Endodermal cell (in vitro differentiated cells): Measurements from ENCODE around the gene AUTS2. TPM values are rescaled to one million over a fixed set of nuclear protein-coding genes. Genes with fewer than 3 reads are reported as not detected.

Source experiments
- DNase-seq: peaks from one replicate; pipeline ENCODE4 v3.0.0-alpha.2; 2017
- H3K27ac ChIP-seq: 2 replicates; pipeline ENCODE4 v1.5.1; 2013; ENCODE audit warnings: mild to moderate bottlenecking, low read depth, low read length, moderate library complexity
- H3K27me3 ChIP-seq: 2 replicates; pipeline ENCODE4 v1.6.1; 2013; ENCODE audit warnings: mild to moderate bottlenecking, low read length, moderate library complexity; ENCODE audit not compliant: insufficient read depth, control insufficient read depth, poor library complexity, severe bottlenecking
- H3K36me3 ChIP-seq: 2 replicates; pipeline ENCODE4 v1.7.0; 2013; ENCODE audit warnings: mild to moderate bottlenecking, low read length, moderate library complexity; ENCODE audit not compliant: control insufficient read depth, insufficient read depth
- H3K4me1 ChIP-seq: one replicate; pipeline ENCODE4 v1.7.0; 2013; ENCODE audit warnings: low read length; ENCODE audit not compliant: control insufficient read depth, insufficient read depth
- H3K4me3 ChIP-seq: 2 replicates; pipeline ENCODE4 v1.5.1; 2013; ENCODE audit warnings: mild to moderate bottlenecking, low read length, moderate library complexity
- H3K9ac ChIP-seq: 2 replicates; pipeline ENCODE4 v1.6.1; 2013; ENCODE audit warnings: mild to moderate bottlenecking, low read length, moderate library complexity; ENCODE audit not compliant: poor library complexity, severe bottlenecking; ENCODE audit errors: extremely low read depth
- H3K9me3 ChIP-seq: 2 replicates; pipeline ENCODE4 v1.6.1; 2013; ENCODE audit warnings: mild to moderate bottlenecking, low read length, moderate library complexity; ENCODE audit not compliant: control insufficient read depth
- H3K27ac Mint-ChIP-seq: 2 replicates; pipeline ENCODE4 v1.8.0; 2020; ENCODE audit warnings: mixed read lengths
- H3K27me3 Mint-ChIP-seq: 2 replicates; pipeline ENCODE4 v1.8.0; 2021; ENCODE audit warnings: mild to moderate bottlenecking, mixed read lengths; ENCODE audit not compliant: insufficient read depth
- H3K36me3 Mint-ChIP-seq: 2 replicates; pipeline ENCODE4 v1.8.0; 2020; ENCODE audit warnings: low read depth, mixed read lengths
- H3K4me1 Mint-ChIP-seq: 2 replicates; pipeline ENCODE4 v1.8.0; 2020; ENCODE audit warnings: mixed read lengths
- H3K4me3 Mint-ChIP-seq: 2 replicates; pipeline ENCODE4 v1.8.0; 2020; ENCODE audit warnings: mild to moderate bottlenecking, moderate library complexity, mixed read lengths
- H3K9me3 Mint-ChIP-seq: 2 replicates; pipeline ENCODE4 v1.8.0; 2020; ENCODE audit warnings: mild to moderate bottlenecking, mixed read lengths
- CTCF ChIP-seq: fragments of 200-600 bp; sonication (generic); conservative IDR thresholded peaks from 2 replicates; pipeline ENCODE4 v1.5.0; 2021; ENCODE audit warnings: antibody characterized with exemption, mild to moderate bottlenecking
- WGBS, 2 experiments: methylation state at CpG; one replicate each; pipeline versions ENCODE4 v1.1.5 to v1.1.7; 2013; ENCODE audit warnings: missing lambda C conversion rate in 2 of 2, mixed read lengths in 1 of 2; ENCODE audit not compliant: insufficient coverage in 1 of 2, insufficient read length in 1 of 2; 5-methylcytosine and 5-hydroxymethylcytosine counted together
- total RNA-seq, 2 donors: library from RNA; stranded (reverse); fragmentation: NEBNext Ultra II Directional in 1 of 2; extraction: Animal tissue kit (Norgen Biotek cat#: 25700) in 1 of 2; gene quantifications; 2 replicates in 1 of 2; 3 replicates in 1 of 2; pipeline ENCODE4 v1.2.1, GENCODE V29; 2021

AUTS2 gene
- total RNA-seq, 2 donors from 2014 or later = 76.8 to 106 TPM

- Histone ChIP-seq H3K4me1 (no peaks in the 10 kb centered on the region), H3K9me3 (no peaks in the 10 kb centered on the region), H3K9ac (no peak overlapping the region), H3K4me3 (no peak overlapping the region), H3K27ac (no peak overlapping the region), H3K27me3 (no peaks in the 10 kb centered on the region), H3K36me3 (no peaks in the 10 kb centered on the region)
- peaks cover 20% of the 10 kb centered on the region for H3K4me1 Mint-ChIP-seq
- H3K36me3 Mint-ChIP-seq = no peaks in the 10 kb centered on the region
- H3K4me3 Mint-ChIP-seq = no peak overlapping the region
- no peaks in the 10 kb centered on the region for H3K27me3 Mint-ChIP-seq
- TF ChIP-seq CTCF = peak; percentile 10
- DNase-seq = no peak
- H3K27ac Mint-ChIP-seq = peak overlapping the region; percentile 48
- H3K9me3 Mint-ChIP-seq = no peaks in the 10 kb centered on the region
- 86 to 87% methylated on average over 4 to 7 of the region's 7 CpGs for WGBS, 2 experiments
These were observed 567.3 kb downstream of the AUTS2 start for GRCh38 chr7:70165477-70166170.

- Mint-ChIP-seq H3K4me3 (no peak overlapping the region), H3K27ac (no peak overlapping the region), H3K27me3 (no peaks in the 10 kb centered on the region), H3K4me1 (peaks cover 9% of the 10 kb centered on the region), H3K9me3 (no peaks in the 10 kb centered on the region), H3K36me3 (no peaks in the 10 kb centered on the region)
- Histone ChIP-seq H3K4me3 (no peak overlapping the region), H3K27me3 (no peaks in the 10 kb centered on the region), H3K9me3 (peaks cover 16% of the 10 kb centered on the region), H3K9ac (no peak overlapping the region), H3K27ac (no peak overlapping the region), H3K4me1 (peaks cover 3% of the 10 kb centered on the region), H3K36me3 (peaks cover 6% of the 10 kb centered on the region)
- WGBS, 2 experiments = 96 to 100% methylated on average over 4 of the region's 4 CpGs
- no peak for TF ChIP-seq CTCF
- no peak for DNase-seq
These were observed 573.2 kb downstream of the AUTS2 start for GRCh38 chr7:70171369-70171920.

GRCh38 chr7:70177166-70177565 lies 578.9 kb downstream of the AUTS2 start:
- DNase-seq = no peak
- H3K4me1 Mint-ChIP-seq = peaks cover 13% of the 10 kb centered on the region
- Histone ChIP-seq H3K36me3 (peaks cover 6% of the 10 kb centered on the region), H3K27ac (no peak overlapping the region), H3K9ac (no peak overlapping the region), H3K9me3 (peaks cover 16% of the 10 kb centered on the region), H3K27me3 (no peaks in the 10 kb centered on the region), H3K4me3 (no peak overlapping the region), H3K4me1 (peaks cover 3% of the 10 kb centered on the region)
- 81% methylated on average over 2 of the region's 3 CpGs; no CpG with 5 or more reads in 1 of the 2 experiments for WGBS, 2 experiments
- H3K27me3 Mint-ChIP-seq = no peaks in the 10 kb centered on the region
- H3K36me3 Mint-ChIP-seq = peaks cover 2% of the 10 kb centered on the region
- H3K9me3 Mint-ChIP-seq = no peaks in the 10 kb centered on the region
- TF ChIP-seq CTCF = no peak
- H3K27ac Mint-ChIP-seq = no peak overlapping the region
- H3K4me3 Mint-ChIP-seq = no peak overlapping the region
